WERI-Rb-1 (cell line): ENCODE results near the gene TET1.

Experiments used
- DNase-seq: peaks from one replicate; pipeline ENCODE4 v3.0.0-alpha.2; 2020
- H3K27ac ChIP-seq: fragments of 250-450 bp; sonication (Bioruptor Pico); 2 replicates; pipeline ENCODE4 v1.5.1; 2020; ENCODE audit warnings: mild to moderate bottlenecking, moderate library complexity
- H3K27me3 ChIP-seq: fragments of 250-450 bp; sonication (Bioruptor Pico); 2 replicates; pipeline ENCODE4 v1.5.1; 2021; ENCODE audit warnings: mild to moderate bottlenecking, low read depth, moderate library complexity; ENCODE audit not compliant: insufficient read depth, severe bottlenecking
- H3K36me3 ChIP-seq: fragments of 250-450 bp; sonication (Bioruptor Pico); 2 replicates; pipeline ENCODE4 v1.5.1; 2020; ENCODE audit warnings: mild to moderate bottlenecking, moderate library complexity
- H3K4me3 ChIP-seq: 2 replicates; pipeline ENCODE4 v1.5.1; 2011; ENCODE audit warnings: low read depth, mild to moderate bottlenecking, control low read depth, low read length
- H3K9me3 ChIP-seq: fragments of 250-450 bp; sonication (Bioruptor Pico); 2 replicates; pipeline ENCODE4 v1.5.1; 2021; ENCODE audit warnings: mild to moderate bottlenecking, moderate library complexity; ENCODE audit not compliant: severe bottlenecking
- CTCF ChIP-seq: IDR thresholded peaks from 2 replicates; pipeline ENCODE4 v1.5.1; 2011; ENCODE audit warnings: low read depth, mild to moderate bottlenecking, control low read depth, inconsistent platforms, low read length

TET1 gene

GRCh38 chr10:68717435-68717834, 157.3 kb downstream of the TET1 start:
- no peak overlapping the region for H3K4me3 ChIP-seq
- DNase-seq: no peak
- TF ChIP-seq CTCF: no peak

GRCh38 chr10:68720793-68721672, 160.9 kb downstream of the TET1 start, which contains the start of gene CCAR1:
CCAR1 (plus strand) TSS chr10:68721239; CDS start chr10:68722505, 1,266 bp downstream.
- no peaks in the 10 kb centered on the region for H3K9me3 ChIP-seq
- peak within 1 kb of the TSS; percentile 74 for H3K4me3 ChIP-seq
- H3K27ac ChIP-seq: peak within 1 kb of the TSS; percentile 100
- no peaks in the 10 kb centered on the region for H3K27me3 ChIP-seq
- no peak for TF ChIP-seq CTCF
- H3K36me3 ChIP-seq: peaks cover 43% of the 10 kb centered on the region
- peak; percentile 98 for DNase-seq

More at GRCh38 chr10:68717435-68717834, 157.3 kb downstream of the TET1 start:
- H3K27ac ChIP-seq: no peak overlapping the region
- H3K9me3 ChIP-seq: no peaks in the 10 kb centered on the region
- peaks cover 9% of the 10 kb centered on the region for H3K36me3 ChIP-seq
- no peaks in the 10 kb centered on the region for H3K27me3 ChIP-seq

- DNase-seq: no peak
- Histone ChIP-seq H3K9me3 (no peaks in the 10 kb centered on the region), H3K27ac (peak overlapping the region; percentile 100), H3K4me3 (peak overlapping the region; percentile 74), H3K36me3 (peaks cover 50% of the 10 kb centered on the region), H3K27me3 (no peaks in the 10 kb centered on the region)
- no peak for TF ChIP-seq CTCF
Observed at GRCh38 chr10:68721673-68722335, 161.7 kb downstream of the TET1 start.

- H3K36me3 ChIP-seq: peaks cover 81% of the 10 kb centered on the region
- H3K27me3 ChIP-seq: no peaks in the 10 kb centered on the region
- no peak overlapping the region; the same call in 1 of the 2 replicates for H3K27ac ChIP-seq
- DNase-seq: no peak
- no peak for TF ChIP-seq CTCF
- no peaks in the 10 kb centered on the region for H3K9me3 ChIP-seq
- no peak overlapping the region for H3K4me3 ChIP-seq
Observed at GRCh38 chr10:68725016-68725415, 164.9 kb downstream of the TET1 start.

- Histone ChIP-seq H3K4me3 (no peak overlapping the region), H3K9me3 (no peaks in the 10 kb centered on the region), H3K27me3 (no peaks in the 10 kb centered on the region), H3K27ac (no peak overlapping the region), H3K36me3 (peaks cover 93% of the 10 kb centered on the region)
- no peak for DNase-seq
- TF ChIP-seq CTCF: no peak
Observed at GRCh38 chr10:68727146-68727545, 167.0 kb downstream of the TET1 start.
